Stimulated activated CD8-positive, alpha-beta memory T cell treated with anti-CD3 and anti-CD28 coated beads, Interleukin-4, amount 100 ng/mL, for 4 hours (primary cell): ENCODE results near the gene L1CAM.

ENCODE experiments used
- DNase-seq, 2 donors: peaks; one replicate each; pipeline ENCODE4 v3.0.0-alpha.2; 2020; ENCODE audit warnings: low read depth in 2 of 2, low spot score in 1 of 2

Gene L1CAM

GRCh38 chrX:153879741-153880439 is 6.1 kb downstream of the L1CAM start:
- DNase-seq = no peak

GRCh38 chrX:153878969-153879653 is 6.9 kb downstream of the L1CAM start:
- no peak for DNase-seq

GRCh38 chrX:153878345-153878744 is 7.6 kb downstream of the L1CAM start:
- DNase-seq = no peak

- no peak for DNase-seq
These were observed 8.3 kb downstream of the L1CAM start for GRCh38 chrX:153877571-153878261.

GRCh38 chrX:153876112-153876491 is 9.9 kb downstream of the L1CAM start:
- no peak for DNase-seq

- DNase-seq = peak; percentile 14 to 21
These were observed 10.4 kb downstream of the L1CAM start for GRCh38 chrX:153875391-153876111.

GRCh38 chrX:153874366-153875125 is 11.4 kb downstream of the L1CAM start:
- DNase-seq = no peak

GRCh38 chrX:153874085-153874365 is 11.9 kb downstream of the L1CAM start:
- DNase-seq = no peak

- DNase-seq = no peak
These were observed 12.5 kb downstream of the L1CAM start for GRCh38 chrX:153873282-153874084.

- no peak for DNase-seq
These were observed 13.8 kb downstream of the L1CAM start for GRCh38 chrX:153871946-153872878.

GRCh38 chrX:153871451-153871850 is 14.5 kb downstream of the L1CAM start:
- DNase-seq = no peak

- no peak for DNase-seq
These were observed 15.1 kb downstream of the L1CAM start for GRCh38 chrX:153870791-153871360.

- DNase-seq = no peak
These were observed 15.7 kb downstream of the L1CAM start for GRCh38 chrX:153870288-153870690.

- no peak for DNase-seq
These were observed 16.3 kb downstream of the L1CAM start for GRCh38 chrX:153869473-153870287.

- DNase-seq = no peak
These were observed 17.1 kb downstream of the L1CAM start for GRCh38 chrX:153868576-153869472.

- no peak for DNase-seq
These were observed 18.3 kb downstream of the L1CAM start for GRCh38 chrX:153867671-153868070.

- DNase-seq = no peak
These were observed 18.8 kb downstream of the L1CAM start for GRCh38 chrX:153867139-153867538.
